DND-41 (cell line): ENCODE results near the gene FRAT2.

Source experiments
- ATAC-seq: fragments of 200-7000 bp; cut with Tn5 transposase; 3 replicates; pipeline ENCODE4 v1.9.1; 2021; ENCODE audit warnings: low read depth; ENCODE audit not compliant: insufficient read depth
- DNase-seq: peaks from one replicate; pipeline ENCODE4 v3.0.0-alpha.2; 2020
- H2AFZ ChIP-seq: 2 replicates; pipeline ENCODE4 v1.6.0; 2012; ENCODE audit warnings: low read depth, low read length
- H3K27ac ChIP-seq: 2 replicates; pipeline ENCODE4 v1.5.1; 2012; ENCODE audit warnings: low read length, inconsistent platforms
- H3K27me3 ChIP-seq: fragments of 200-600 bp; sonication (generic); 2 replicates; pipeline ENCODE4 v1.6.0; 2012; ENCODE audit warnings: low read length, mild to moderate bottlenecking, inconsistent platforms; ENCODE audit not compliant: insufficient read depth, poor library complexity
- H3K36me3 ChIP-seq: 2 replicates; pipeline ENCODE4 v1.5.1; 2012; ENCODE audit warnings: low read length, inconsistent platforms; ENCODE audit not compliant: insufficient read depth
- H3K4me1 ChIP-seq: 2 replicates; pipeline ENCODE4 v1.5.1; 2012; ENCODE audit warnings: mild to moderate bottlenecking, low read length; ENCODE audit not compliant: insufficient read depth
- H3K4me2 ChIP-seq: 2 replicates; pipeline ENCODE4 v1.6.0; 2012; ENCODE audit warnings: mild to moderate bottlenecking, moderate library complexity, low read length, inconsistent platforms; ENCODE audit not compliant: insufficient read depth
- H3K4me3 ChIP-seq, 2 experiments: fragments of 200-600 bp in 1 of 2; shearing (Covaris generic) in 1 of 2; 2 replicates each; pipeline ENCODE4 v1.5.1; 2012 to 2016; ENCODE audit warnings: inconsistent platforms in 2 of 2, low read length in 2 of 2, mild to moderate bottlenecking in 2 of 2, low read depth in 1 of 2, moderate library complexity in 1 of 2
- H3K79me2 ChIP-seq: 2 replicates; pipeline ENCODE4 v1.6.0; 2012; ENCODE audit warnings: low read length, inconsistent platforms; ENCODE audit not compliant: insufficient read depth
- H3K9ac ChIP-seq: 2 replicates; pipeline ENCODE4 v1.6.0; 2012; ENCODE audit warnings: low read depth, mild to moderate bottlenecking, inconsistent platforms, low read length, moderate library complexity
- H3K9me3 ChIP-seq: 2 replicates; pipeline ENCODE4 v1.5.1; 2012; ENCODE audit warnings: low read length, moderate library complexity, mild to moderate bottlenecking, inconsistent platforms; ENCODE audit not compliant: insufficient read depth, severe bottlenecking
- H4K20me1 ChIP-seq: 2 replicates; pipeline ENCODE4 v1.6.0; 2012; ENCODE audit warnings: low read length; ENCODE audit not compliant: insufficient read depth
- EZH2 ChIP-seq: IDR thresholded peaks from 3 replicates; pipeline ENCODE4 v1.6.1; 2012; ENCODE audit warnings: borderline replicate concordance, low read depth, mild to moderate bottlenecking, moderate library complexity, low read length, inconsistent platforms; ENCODE audit not compliant: severe bottlenecking
- TF ChIP-seq, protein P1 (sequence below): IDR thresholded peaks from 2 replicates; pipeline ENCODE4 v1.5.1; 2012; ENCODE audit warnings: borderline replicate concordance, low read length, moderate library complexity, mild to moderate bottlenecking; ENCODE audit not compliant: poor library complexity, severe bottlenecking; ENCODE audit errors: extremely low read depth

FRAT2 gene

DNA sequence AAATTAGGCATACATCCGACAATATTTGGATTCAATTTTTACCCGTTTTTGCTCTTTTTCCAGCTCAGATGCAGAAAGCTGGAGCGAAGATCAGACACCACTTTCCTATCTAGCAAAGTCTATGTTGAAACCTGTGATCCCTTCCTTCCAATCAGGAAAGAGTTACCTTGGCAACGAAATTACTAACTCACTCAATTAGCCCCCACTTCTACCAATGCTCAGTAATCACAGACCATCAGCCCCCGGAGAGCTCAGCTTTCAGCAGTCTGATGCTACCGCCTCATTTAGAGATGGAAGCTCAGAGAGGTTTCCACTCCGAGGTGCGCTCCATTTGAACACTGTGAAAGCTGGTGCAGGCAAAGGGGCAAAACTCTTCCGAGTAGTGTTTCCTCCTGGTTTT lies 8.8 kb downstream of the FRAT2 start:
- no peak overlapping the region for H3K4me2 ChIP-seq
- TF ChIP-seq EZH2 = no peak
- TF ChIP-seq, protein P1, sequence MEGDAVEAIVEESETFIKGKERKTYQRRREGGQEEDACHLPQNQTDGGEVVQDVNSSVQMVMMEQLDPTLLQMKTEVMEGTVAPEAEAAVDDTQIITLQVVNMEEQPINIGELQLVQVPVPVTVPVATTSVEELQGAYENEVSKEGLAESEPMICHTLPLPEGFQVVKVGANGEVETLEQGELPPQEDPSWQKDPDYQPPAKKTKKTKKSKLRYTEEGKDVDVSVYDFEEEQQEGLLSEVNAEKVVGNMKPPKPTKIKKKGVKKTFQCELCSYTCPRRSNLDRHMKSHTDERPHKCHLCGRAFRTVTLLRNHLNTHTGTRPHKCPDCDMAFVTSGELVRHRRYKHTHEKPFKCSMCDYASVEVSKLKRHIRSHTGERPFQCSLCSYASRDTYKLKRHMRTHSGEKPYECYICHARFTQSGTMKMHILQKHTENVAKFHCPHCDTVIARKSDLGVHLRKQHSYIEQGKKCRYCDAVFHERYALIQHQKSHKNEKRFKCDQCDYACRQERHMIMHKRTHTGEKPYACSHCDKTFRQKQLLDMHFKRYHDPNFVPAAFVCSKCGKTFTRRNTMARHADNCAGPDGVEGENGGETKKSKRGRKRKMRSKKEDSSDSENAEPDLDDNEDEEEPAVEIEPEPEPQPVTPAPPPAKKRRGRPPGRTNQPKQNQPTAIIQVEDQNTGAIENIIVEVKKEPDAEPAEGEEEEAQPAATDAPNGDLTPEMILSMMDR = no peak
- no peak for DNase-seq

DNA sequence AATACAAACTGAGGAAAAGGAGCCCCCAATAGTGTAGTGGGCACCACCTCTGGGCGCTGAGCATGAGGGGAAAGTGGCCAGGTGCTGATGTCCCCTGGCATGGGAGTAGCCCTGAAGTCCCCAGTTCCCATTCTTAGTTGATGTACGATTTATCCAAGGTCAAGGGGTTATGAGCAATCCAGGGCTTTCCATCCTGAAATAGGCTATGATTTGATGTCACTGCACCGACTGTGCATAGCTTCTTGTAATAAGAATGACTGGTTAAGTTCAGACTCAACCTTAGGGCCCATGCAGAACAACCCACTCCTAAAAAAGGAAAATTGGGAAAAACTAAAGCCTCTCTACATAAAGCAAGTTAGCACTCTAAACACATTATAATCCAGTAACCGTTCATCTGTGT lies 11.0 kb downstream of the FRAT2 start:
- Histone ChIP-seq H3K27ac (no peak overlapping the region), H3K79me2 (0 out of 2 replicates have a peak, but pooled peaks cover 3% of the 10 kb centered on the region), H4K20me1 (peaks cover 3% of the 10 kb centered on the region; the same call in 1 of the 2 replicates), H3K4me1 (peaks cover 17% of the 10 kb centered on the region), H3K27me3 (peaks cover 4% of the 10 kb centered on the region), H2AFZ (no peak overlapping the region), H3K4me3 (no peak overlapping the region), H3K9ac (no peak overlapping the region), H3K4me2 (no peak overlapping the region), H3K9me3 (no peaks in the 10 kb centered on the region), H3K36me3 (no peaks in the 10 kb centered on the region)
- DNase-seq = no peak
- ATAC-seq = no peak
- no peak for TF ChIP-seq EZH2
- TF ChIP-seq, protein P1 = no peak

More for the DNA sequence above, 8.8 kb downstream of the FRAT2 start:
- Histone ChIP-seq H4K20me1 (peaks cover 10% of the 10 kb centered on the region), H3K4me1 (peaks cover 3% of the 10 kb centered on the region), H3K27me3 (no peaks in the 10 kb centered on the region), H3K4me3 (no peak overlapping the region), H3K36me3 (peaks cover 6% of the 10 kb centered on the region; the same call in 1 of the 2 replicates), H3K9ac (no peak overlapping the region), H2AFZ (no peak overlapping the region), H3K79me2 (no peaks in the 10 kb centered on the region), H3K9me3 (no peaks in the 10 kb centered on the region), H3K27ac (no peak overlapping the region)
- ATAC-seq = no peak

DNA sequence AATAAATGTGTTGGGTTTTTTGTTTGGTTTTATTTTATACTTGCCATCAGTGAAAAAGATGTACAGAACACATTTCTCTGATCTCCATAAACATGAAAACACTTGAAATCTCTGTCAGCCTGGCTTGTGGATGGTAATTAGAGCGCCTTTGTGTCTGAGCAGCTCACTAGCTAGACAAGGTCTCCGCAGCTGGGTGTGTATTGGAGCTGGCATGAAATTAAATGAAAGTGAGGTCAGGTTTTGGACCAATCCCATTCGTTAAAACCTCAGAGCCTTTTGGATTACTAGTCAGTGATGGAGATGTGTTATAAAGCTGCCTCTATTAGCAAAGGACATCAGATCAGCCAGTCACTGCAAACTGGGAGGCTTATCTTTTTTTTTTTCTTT lies 12.7 kb downstream of the FRAT2 start:
- Histone ChIP-seq H3K4me3 (no peak overlapping the region), H3K4me2 (no peak overlapping the region)
- no peak for DNase-seq

More for the DNA sequence above, 12.7 kb downstream of the FRAT2 start:
- no peak for TF ChIP-seq EZH2
- TF ChIP-seq, protein P1 = no peak
- Histone ChIP-seq H4K20me1 (0 out of 2 replicates have a peak, but pooled peaks cover 3% of the 10 kb centered on the region), H2AFZ (no peak overlapping the region), H3K9me3 (no peaks in the 10 kb centered on the region), H3K36me3 (no peaks in the 10 kb centered on the region), H3K4me1 (peaks cover 23% of the 10 kb centered on the region), H3K79me2 (0 out of 2 replicates have a peak, but pooled peaks cover 3% of the 10 kb centered on the region), H3K27me3 (peaks cover 4% of the 10 kb centered on the region), H3K9ac (no peak overlapping the region), H3K27ac (no peak overlapping the region)
- ATAC-seq = no peak
